Glomerular visceral epithelial cell (primary cell): Measurements from ENCODE around the gene WFDC8.
"Not testable (repeated sequence)": the region's sequence is repeated elsewhere in the genome, so short reads cannot be mapped to it uniquely, and the experiment has no call there.

ENCODE experiments used
- DNase-seq: peaks from one replicate; pipeline ENCODE4 v3.0.0-alpha.2; 2016; ENCODE audit errors: extremely low spot score

WFDC8 gene

DNA sequence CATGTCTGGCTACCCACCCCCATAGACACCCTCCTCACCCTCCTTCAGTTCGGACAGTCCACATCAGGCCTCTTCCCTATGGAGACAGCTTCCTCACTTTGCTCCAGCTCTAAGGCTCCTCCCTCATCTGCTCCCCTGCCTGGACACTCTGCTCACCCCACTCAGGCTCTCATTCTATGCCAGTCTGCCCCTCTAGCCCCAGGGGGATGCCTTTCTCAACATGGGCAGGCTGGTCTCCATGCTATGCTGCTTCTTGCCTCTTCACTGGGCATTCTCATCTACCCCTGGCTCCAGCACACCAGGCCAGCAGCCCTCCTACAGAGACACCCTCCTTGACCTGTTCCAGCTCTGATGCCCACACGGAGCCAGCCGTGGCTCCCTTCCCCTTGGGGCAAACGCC, at the start of gene WFDC8:
TSS of gene WFDC8 (minus strand) at position 101 of the 400 bp plus-strand sequence. CDS start at position 64, 37 bp downstream.
- DNase-seq, result no peak

DNA sequence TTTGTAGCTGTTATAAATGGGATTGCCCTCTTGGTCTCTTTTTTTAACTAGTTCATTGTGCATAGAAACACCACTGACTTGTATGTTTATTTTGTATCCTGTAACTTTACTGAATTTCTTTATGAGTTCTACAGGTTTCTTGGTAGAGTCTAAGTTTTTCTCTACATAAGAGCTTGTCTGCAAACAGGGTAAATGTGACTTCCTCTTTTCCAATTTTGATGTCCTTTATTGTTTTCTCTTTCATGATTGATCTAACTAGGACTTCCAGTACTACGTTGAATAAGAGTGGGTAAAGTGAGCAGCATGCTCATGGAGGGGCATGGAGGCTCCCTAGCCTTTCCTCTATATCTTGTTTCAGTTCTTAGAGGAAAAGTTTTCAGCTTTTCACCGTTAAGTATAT, 47.5 kb upstream of the WFDC8 start:
- no peak for DNase-seq

DNA sequence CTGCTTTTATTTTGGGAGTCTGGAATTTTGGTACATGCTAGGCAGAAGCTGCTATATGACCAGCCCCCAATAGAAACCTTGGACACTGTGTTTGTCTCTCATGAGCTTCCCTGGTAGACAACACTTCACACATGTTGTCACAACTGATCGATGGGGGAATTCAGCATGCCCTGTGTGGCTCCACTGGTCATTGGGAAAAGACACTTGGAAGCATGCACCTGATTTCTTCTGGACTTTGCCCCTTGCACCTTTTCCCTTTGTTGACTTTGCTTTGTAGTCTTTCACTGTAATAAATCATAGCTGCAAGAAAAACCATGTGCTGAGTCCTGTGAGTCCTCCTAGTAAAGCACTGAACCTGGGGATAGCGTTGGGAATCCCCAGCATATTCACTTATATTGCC, 42.5 kb upstream of the WFDC8 start:
- no peak for DNase-seq

DNA sequence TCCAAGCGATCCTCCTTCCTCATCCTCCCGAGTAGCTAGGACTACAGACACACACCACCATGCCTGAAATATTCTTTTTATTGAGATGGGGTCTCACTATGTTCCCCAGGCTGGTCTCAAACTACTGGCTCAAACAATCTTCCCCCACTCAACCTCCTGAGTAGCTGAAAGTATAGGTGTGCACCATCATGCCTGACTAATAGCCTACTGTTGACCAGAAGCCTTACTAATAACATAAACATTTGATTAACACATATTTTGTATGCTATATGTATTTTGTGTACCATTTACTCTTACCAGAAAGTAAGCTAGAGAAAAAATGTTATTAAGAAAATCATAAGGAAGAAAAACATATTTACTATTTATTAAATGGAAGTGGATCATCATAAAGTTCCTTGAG, 38.5 kb upstream of the WFDC8 start:
- DNase-seq, result no peak

DNA sequence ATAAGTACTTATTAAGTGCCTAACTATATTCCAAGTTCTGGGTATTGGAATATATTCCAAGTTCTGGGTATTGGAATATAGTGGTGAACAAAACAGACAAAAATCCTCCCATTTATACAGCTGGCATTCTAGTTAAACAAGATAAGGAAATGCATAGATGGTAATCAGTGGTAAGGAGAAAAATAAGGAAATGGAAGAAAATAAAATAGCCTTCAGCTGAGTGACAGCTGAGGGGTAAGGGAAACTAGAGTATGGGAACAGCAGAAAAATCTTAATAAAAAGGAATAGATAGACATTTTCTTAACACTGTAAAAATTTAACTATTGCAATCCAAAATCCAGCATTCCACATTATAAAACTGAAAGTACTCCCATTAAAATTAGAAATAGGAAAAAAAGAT, 33.2 kb upstream of the WFDC8 start:
- no peak for DNase-seq

DNA sequence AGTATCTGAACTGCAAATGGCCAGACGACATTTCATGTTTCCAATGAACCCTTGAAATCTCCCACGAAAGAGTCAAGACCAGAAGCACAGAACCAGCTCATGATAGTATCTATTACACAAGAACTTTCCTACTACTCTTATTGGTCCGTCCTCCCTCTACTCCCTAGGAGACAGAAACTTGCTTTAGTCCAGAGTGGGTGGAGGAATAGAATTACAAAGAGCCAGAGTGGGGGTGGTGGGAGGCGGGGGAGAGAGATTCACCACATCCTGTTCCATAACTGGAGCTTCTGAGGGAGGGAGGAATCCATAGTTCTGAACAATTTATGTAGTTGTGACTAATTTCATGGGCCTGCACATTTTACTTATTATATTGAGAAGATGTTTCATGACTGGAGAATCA, 32.0 kb upstream of the WFDC8 start:
- DNase-seq, result peak; percentile 65

DNA sequence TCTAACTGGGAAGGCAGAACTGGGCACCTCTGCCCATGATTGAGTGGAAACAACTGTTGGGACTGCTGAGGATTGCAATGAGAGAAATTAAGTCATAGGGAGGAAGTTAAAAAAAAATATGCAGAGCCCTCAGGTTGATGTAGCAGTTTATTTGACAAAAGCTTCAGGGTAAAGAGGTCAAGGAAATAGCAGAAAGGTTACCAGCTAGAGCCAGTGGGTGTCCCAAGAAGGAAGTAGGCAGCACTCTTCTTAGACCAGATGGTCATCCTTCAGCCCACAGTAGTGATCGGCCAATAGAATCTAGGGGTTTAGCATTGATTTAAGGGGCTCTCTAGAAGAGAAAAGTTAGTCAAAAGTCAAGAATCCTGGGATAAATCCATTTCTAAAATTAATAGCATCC, 28.7 kb upstream of the WFDC8 start:
- DNase-seq, result no peak

DNA sequence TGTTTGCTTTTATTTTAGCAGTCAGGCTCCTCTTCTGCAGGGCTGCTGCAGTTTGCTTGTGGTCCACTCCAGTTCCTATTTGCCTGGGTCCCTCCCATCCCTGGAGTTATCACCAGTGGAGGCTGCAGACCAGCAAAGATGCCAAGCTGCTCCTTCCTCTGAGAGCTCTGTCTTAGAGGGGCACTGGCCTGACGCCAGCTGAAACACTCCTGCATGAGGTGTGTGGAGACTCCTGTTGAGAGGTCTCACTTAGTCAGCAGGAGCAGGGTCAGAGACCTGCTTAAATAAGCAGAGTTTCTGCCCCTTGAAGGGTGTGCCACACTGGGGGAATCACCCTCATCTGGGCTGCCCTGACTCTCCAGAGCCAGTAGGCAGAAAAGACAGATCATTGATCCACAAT, 16.2 kb upstream of the WFDC8 start:
- DNase-seq, result no peak

DNA sequence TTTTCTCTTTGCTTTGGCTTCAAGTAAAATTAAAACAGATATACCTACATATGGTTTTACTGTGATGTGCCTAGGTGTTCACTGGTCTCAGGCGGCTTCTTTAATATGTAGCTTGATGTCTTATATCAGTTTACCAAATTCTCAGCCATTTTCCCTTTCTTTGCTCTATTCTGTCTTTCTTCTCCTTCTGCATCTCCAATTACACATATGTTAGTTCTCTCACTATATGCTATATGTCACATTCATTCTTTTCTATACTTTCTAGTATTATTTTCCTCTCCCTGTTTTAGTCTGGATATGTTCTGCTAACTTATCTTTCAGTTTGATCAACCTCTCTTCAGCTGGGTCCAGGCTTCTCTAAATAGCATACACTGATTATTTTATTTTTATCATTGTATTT, 14.4 kb upstream of the WFDC8 start:
- DNase-seq, result no peak

DNA sequence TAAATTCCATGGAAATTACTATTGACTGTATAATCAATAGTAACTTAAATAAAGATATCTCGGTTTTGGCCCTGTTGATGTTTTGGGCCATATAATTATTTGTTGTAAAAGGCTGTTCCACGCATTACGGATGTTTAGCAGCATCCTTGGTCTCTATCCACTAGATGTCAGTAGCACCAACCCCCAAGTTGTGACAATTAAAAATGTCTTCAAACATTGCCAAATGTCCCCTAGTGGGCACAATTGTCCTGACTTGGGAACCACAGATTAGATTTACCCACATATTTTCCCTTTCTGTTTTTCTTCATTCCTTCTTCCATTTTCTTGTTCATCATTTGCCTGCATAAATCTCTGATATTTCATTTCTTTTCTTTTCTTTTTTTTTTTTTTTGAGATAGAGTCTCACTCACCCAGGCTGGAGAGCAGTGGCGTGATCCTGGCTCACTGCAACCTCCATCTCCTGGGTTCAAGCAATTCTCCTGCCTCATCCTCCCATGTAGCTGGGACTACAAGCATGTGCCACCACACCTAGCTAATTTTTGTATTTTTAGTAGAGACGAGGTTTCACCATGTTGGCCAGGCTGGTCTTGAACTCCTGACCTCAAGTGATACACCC, 13.6 kb upstream of the WFDC8 start:
- peak; percentile 46 for DNase-seq

DNA sequence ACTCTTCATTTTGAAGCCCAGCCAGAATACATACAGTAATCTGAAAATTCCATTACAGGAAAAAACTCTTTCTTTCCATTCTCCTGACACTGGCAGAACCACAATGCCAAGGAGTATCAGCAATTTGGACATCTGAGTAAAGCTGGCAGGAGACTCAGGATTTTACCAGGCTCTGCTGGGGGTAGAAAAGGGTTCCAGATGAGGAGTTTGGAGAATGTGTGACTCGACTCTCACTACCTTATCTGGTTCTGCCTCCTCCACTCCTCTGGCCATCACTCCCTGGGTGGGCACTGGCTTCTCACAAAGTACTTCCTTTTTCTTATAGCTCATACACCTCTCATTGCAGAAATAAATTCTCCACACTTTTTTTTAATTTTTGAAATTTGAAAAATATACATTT, 10.6 kb upstream of the WFDC8 start:
- peak; percentile 79 for DNase-seq

DNA sequence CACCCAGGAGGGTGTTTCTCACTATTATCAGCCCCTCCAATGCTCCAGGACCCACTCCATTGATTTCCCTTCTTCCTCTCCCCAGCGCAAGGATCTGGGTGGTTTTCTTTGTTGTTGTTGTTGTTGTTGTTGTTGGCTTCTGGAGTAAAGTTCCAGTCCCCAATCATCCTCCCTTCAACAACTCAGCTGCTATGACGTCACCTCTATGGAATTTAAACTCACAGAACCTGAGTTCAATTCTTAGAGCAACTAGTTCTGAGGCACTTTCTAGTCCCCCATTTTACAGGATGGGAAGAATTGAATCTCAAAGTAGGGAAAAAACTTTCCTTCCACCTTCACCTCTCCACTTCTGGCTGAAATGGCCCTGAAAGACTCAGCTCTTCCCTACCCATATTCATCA, 9.7 kb upstream of the WFDC8 start:
- no peak for DNase-seq

DNA sequence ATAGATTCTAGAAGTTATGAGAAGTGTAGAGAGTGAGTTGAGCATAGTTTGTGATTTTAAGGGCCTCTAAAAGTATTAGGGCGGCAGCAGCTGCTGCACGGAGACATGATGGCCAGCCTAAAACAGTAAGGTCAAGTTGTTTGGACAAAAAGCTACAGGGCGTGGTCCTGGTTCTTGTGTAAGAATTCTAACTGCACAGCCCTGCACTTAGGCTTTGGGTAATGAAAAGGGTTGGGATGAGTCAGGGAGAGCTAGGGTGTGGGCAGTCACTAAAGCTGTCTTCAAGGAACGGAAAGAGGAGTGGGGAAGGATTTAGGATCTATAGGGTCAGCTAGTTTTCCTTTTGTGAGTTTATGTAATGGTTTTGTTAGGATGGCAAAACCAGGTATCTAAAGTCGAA, 6.9 kb upstream of the WFDC8 start:
- DNase-seq, result not testable (repeated sequence)

DNA sequence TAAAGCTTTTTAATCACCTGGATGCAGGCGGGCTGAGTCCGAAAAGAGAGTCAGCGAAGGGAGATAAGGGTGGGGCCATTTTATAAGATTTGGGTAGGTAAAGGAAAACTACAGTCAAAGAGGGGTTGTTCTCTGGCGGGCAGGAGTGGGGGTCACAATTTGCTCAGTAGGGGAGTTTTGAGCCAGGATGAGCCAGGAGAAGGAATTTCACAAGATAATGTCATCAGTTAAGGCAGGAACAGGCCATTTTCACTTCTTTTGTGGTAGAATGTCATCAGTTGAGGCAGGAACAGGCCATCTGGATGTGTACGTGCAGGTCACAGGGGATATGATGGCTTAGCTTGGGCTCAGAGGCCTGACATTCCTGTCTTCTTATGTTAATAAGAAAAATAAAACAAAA, 5.2 kb upstream of the WFDC8 start:
- DNase-seq, result not testable (repeated sequence)

DNA sequence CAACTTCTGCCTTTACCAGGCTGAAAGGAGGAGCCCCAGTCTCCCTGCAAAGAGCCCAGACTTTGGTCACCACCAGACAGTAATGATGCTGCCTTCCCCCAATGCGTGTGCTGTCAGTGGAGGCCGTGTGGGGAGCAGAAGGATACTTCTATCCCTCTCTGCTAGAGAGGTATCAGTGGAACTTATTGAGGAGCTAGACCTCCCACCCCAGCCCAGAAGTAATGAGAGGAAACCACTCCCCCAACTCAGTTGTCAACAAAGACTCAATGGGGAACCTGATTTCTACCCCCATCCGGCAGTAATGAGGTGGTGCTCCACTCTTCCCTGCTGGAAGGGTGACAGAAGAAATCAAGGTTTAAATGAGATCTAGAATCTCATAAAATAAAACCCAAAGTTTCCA, 4.4 kb upstream of the WFDC8 start:
- DNase-seq, result no peak

DNA sequence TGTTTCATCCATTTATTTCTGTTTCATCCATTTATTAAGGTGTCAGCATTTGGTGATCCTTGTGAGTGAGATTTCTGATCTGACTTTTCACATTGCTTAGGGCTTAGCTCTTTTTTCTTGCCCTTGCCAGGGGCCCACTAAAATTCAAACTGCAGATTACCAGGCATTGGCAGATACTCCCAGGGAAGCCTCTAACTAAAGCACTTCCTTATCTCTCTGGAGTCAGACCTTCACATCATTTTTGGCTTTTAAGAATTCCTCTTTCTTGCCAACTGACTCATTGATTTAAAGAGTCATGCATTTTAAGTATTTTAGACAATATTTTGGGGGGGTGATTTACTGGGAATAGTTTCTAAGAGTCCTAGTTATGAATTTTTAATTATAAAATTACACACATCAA, 2.6 kb upstream of the WFDC8 start:
- DNase-seq, result no peak

DNA sequence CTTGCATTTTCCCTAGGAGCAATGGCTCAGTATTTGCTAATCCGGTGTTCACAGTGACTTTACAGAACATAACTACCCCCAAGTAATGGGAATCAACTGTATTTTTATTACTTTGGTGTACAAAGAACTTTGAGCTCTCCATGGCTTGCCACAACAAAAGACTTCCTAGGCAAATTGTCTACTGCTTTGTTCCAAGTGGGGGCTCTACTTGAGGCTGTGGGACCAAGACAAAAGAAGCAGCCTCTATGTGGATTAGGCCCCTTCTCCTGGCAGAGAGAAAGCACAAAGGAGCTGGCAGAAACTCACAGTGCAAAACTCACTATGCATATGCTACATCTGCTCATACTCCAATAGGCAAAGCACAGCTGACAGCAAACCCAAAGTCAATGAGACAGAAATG, 853 bp downstream of the WFDC8 start:
- no peak for DNase-seq

DNA sequence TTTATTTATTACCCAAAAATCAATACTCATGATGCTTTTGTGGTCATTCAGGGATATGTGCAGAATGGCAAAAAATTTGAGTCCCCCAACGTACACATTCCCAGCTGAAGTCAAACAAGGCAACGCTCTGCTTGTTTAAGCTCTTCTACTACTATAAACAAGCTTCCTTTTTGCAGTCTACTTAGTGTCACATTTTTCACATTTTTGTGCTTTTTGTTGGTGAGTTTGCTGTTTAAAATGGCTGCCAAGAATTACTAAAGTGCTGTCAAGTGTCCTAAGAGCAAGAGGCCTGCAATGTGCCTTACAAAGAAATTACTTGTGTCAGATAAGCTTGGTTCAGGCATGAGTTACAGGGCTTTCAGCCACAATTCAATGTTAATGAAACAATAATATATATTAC, 2.1 kb downstream of the WFDC8 start:
- DNase-seq, result no peak

DNA sequence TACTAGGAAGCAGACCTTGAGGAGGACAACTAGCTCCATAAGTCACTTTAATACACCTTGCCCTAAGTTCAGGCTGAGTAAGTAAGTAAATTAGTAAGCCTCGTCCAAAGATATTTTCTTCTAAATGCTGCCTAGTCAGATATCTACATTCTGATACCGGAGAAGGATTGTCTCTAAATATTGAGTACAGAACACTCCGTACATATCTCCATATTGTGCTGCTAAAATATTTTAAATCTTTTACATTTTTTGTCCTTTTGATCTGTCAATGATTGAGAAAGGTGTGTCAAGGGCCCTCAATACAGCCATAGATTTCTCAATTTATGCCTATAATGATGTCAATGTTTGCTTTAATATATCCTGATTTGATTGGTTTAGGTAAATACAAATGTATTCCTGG, 3.2 kb downstream of the WFDC8 start:
- DNase-seq, result no peak

DNA sequence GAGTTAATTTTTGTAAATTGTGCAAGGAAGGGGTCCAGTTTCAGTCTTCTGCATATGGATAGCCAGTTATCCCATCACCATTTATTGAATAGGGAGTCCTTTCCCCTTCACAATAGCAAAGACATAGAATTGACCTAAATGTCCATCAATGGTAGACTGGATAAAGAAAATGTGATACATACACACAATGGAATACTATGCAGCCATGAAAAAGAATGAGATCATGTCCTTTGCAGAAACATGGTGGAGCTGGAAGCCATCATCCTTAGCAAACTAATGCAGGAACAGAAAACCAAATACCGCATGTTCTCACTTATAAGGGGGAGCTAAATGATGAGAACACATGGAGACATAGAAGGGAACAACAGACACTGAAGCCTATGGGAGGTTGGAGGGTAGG, 9.4 kb downstream of the WFDC8 start:
- not testable (repeated sequence) for DNase-seq

DNA sequence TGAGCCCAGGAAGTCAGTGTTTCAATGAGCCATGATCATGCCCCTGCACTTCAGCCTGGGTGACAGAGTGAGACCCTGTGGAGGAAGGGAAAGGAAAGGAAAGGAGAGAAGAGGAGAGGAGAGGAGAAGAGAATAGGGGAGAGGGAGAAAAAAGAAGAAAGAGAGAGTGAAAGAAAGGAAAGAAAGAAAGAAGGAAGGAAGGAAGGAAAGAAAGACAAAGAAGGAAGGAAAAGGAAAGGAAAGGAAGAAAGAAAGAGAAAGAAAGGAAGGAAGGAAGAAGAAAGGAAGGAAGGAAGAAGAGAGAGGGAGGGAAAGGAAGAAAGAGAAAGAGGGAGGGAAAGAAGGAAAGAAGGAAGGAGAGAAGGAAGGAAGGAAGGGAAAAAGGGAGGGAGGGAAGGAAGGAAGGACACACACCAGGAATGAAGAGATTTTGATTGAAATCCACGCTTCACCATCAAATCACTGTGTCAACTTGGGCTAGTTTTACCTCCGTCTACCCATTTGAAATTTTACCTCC, 14.3 kb downstream of the WFDC8 start:
- DNase-seq, result no peak

DNA sequence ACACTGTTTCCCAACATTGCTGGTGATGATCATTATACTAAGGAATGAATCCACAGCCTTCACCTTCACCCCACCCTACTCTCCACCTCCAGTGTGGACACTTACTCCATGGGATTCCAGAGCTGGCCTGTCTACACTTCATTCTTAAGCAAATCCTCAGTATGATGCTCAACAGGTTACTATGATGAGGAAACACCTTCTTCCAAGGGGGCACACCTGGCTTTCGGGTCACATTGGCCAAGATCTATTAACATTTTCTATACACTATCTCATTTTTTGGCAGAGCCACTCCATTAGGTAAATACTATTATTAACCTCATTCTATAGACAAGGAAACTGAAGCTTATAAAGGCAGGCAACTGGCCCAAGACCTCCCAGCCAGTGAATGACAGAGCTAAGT, 23.9 kb downstream of the WFDC8 start:
- DNase-seq, result no peak

DNA sequence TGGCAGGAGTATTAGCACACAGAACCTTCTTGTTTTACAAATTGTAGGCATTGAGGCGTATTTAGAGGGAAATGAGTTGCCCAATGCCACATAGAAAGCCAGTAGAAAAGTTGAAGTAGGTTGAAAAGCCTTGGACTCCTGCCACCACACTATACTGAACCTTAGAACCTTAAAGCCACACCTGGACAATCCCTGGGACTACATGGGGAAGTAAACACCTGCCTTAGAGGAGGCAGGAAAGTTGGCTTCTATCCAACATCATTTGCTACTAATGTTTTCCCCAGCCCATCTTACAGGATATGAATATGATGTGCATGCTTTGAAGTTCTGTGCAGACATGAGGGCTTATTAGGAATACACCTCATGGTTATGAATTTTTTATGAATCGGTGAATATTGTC, 26.6 kb downstream of the WFDC8 start:
- no peak for DNase-seq

DNA sequence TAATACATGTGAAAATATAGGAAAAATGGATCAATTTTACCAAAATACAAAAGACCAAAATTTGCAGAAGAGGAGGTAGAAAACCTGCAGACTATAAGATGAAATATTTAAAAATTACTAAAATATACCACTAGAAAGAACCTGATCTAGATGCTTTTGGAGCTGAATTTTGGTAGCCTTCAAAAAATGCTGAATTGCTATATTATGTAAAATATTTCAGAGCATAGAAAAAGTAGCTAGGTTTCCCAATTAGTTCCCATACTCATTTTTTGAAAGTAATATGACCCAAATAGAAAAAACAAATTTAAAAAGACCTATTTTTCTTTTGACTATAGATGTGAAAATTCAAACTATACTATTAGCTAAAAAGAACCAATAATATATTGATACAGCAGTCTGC, 28.3 kb downstream of the WFDC8 start:
- DNase-seq, result no peak
